Measurements from ENCODE around the gene CACNA1H. TPM values are rescaled to one million over a fixed set of nuclear protein-coding genes. Genes with fewer than 3 reads are reported as not detected.

CACNA1H gene
- polyA plus RNA-seq, 1 experiment = 0.37 TPM

GRCh38 chr16:1142911-1143310 lies 10.0 kb upstream of the CACNA1H start:
- ChIA-PET POLR2A (no interaction called here), CTCF (interaction anchor here (0.6 kb wide), 2 partner anchors 11 to 33 kb away, joined by 3 read pairs; no protein-coding TSS in a partner anchor)
- Histone ChIP-seq H3K36me3 (ENCODE audit: control insufficient read depth, insufficient read depth, low read length) (no peaks in the 10 kb centered on the region), H3K27me3 (ENCODE audit: control insufficient read depth, insufficient read depth, low read length) (no peaks in the 10 kb centered on the region; the same call in 1 of the 2 replicates), H3K4me3 (ENCODE audit: low read depth, low read length) (no peak overlapping the region)
- no peak for DNase-seq (ENCODE audit: low read depth)
- TF ChIP-seq, protein P1, sequence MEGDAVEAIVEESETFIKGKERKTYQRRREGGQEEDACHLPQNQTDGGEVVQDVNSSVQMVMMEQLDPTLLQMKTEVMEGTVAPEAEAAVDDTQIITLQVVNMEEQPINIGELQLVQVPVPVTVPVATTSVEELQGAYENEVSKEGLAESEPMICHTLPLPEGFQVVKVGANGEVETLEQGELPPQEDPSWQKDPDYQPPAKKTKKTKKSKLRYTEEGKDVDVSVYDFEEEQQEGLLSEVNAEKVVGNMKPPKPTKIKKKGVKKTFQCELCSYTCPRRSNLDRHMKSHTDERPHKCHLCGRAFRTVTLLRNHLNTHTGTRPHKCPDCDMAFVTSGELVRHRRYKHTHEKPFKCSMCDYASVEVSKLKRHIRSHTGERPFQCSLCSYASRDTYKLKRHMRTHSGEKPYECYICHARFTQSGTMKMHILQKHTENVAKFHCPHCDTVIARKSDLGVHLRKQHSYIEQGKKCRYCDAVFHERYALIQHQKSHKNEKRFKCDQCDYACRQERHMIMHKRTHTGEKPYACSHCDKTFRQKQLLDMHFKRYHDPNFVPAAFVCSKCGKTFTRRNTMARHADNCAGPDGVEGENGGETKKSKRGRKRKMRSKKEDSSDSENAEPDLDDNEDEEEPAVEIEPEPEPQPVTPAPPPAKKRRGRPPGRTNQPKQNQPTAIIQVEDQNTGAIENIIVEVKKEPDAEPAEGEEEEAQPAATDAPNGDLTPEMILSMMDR (IDR thresholded peaks at IDR 0.05; ENCODE audit: insufficient read depth, low read depth, low read length) = no peak

DNA sequence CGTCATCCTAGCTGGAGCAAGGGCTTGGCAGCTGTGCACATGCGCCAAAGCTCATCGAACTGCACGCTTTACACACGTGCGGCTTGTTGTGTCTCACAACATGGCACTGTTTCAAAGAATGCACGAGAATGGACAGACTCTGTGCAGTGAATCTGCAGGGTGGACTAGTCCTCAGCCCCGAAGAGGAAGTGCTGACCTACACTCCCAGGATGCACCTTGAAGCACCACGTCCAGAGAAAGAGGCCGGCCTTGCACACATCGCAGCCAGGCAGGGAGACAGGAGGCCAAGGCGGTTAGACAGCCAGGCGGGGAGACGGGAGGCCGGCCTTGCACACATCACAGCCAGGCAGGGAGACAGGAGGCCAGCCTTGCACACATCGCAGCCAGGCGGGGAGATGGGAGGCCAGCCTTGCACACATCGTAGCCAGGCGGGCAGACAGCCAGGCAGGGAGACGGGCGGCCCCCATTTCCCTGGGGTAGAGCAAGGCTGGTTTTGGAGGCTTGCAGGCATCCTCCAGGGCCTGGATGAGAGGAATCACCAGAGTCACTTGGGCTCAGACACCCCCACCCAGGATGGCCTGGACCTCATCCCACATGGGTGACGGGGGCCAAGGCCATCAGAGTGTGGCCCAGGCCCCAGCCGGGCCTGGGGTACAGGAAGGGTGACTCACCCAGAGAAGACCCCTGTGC lies 9.0 kb upstream of the CACNA1H start:
- no peak overlapping the region for H3K4me3 ChIP-seq (ENCODE audit: low read depth, low read length)
- DNase-seq (ENCODE audit: low read depth) = no peak
- no peaks in the 10 kb centered on the region; the same call in 1 of the 2 replicates for H3K27me3 ChIP-seq (ENCODE audit: control insufficient read depth, insufficient read depth, low read length)
- ChIA-PET POLR2A (no interaction called here), CTCF (no interaction called here)
- TF ChIP-seq, protein P1 (IDR thresholded peaks at IDR 0.05; ENCODE audit: insufficient read depth, low read depth, low read length) = no peak
- no peaks in the 10 kb centered on the region for H3K36me3 ChIP-seq (ENCODE audit: control insufficient read depth, insufficient read depth, low read length)

DNA sequence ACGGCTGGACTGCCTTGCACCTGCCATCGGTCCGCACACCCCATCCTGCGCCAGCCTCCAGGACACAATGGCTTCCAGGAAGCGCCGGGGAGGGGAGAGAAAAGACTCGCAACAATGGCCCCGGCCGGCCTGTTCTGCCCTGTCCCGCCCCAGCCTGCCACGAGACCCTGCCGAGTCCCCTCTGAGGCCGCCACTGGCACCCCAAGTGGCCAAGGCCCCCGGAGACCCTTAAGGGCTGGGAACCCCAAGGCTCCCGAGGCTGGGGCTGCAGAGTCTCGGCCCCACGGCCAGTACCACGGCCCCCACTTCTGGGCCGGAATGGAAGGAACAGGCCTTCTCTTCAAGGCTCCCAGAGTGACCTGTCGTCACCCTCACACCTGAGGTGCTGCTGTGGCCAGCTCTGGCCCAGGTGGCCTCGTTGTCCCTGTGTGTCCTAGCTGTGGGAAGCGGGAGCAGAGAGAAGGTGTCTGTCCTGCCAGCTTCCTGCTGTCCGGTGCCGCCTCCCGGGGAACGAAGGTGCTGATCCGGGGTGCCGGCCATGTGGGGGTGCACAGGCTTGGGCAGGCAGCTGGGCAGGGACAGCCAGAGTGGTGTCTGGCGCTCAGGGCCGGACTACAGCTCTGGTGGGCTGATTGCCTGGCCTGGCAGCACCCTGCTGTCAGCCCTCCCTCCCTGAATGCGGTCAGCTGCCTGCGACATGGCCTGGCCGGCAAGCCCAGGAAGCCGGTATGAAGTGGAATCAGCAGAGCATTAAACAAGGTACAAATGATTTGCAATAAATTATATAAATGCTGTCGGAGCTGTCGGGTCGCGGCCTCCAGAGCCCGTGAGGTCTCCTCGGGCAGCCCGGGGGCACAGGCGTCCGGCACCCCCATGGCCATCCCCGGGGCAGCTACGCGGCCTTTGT lies 8.2 kb upstream of the CACNA1H start:
- Histone ChIP-seq H3K4me3 (ENCODE audit: low read depth, low read length) (no peak overlapping the region), H3K27me3 (ENCODE audit: control insufficient read depth, insufficient read depth, low read length) (no peaks in the 10 kb centered on the region; the same call in 1 of the 2 replicates), H3K36me3 (ENCODE audit: control insufficient read depth, insufficient read depth, low read length) (no peaks in the 10 kb centered on the region)
- ChIA-PET POLR2A (no interaction called here), CTCF (no interaction called here)
- DNase-seq (ENCODE audit: low read depth) = no peak
- TF ChIP-seq, protein P1 (IDR thresholded peaks at IDR 0.05; ENCODE audit: insufficient read depth, low read depth, low read length) = no peak

- H3K4me3 ChIP-seq (ENCODE audit: low read depth, low read length) = no peak overlapping the region
- no peak for DNase-seq (ENCODE audit: low read depth)
- POLR2A ChIA-PET = no interaction called here
- CTCF ChIA-PET = interaction anchor here (0.6 to 1.4 kb wide), 2 partner anchors 8 to 62 kb away, joined by 3 to 5 read pairs; no protein-coding TSS in a partner anchor
- no peaks in the 10 kb centered on the region for H3K36me3 ChIP-seq (ENCODE audit: control insufficient read depth, insufficient read depth, low read length)
- H3K27me3 ChIP-seq (ENCODE audit: control insufficient read depth, insufficient read depth, low read length) = no peaks in the 10 kb centered on the region
- TF ChIP-seq, protein P1 (IDR thresholded peaks at IDR 0.05; ENCODE audit: insufficient read depth, low read depth, low read length) = no peak
These were observed 7.4 kb upstream of the CACNA1H start for GRCh38 chr16:1145383-1146100.
